Measurements from ENCODE around the gene TBX5. TPM values are rescaled to one million over a fixed set of nuclear protein-coding genes. Genes with fewer than 3 reads are reported as not detected.

The TBX5 gene
- polyA plus RNA-seq, 1 of the 3 experiments (the other 2 are of a cell fraction) = not detected

GRCh38 chr12:114412825-114413749 lies 7.1 kb upstream of the TBX5 start (continued):
- TF ChIP-seq ZBTB33 (IDR thresholded peaks at IDR 0.05; ENCODE audit: borderline replicate concordance, low read depth) (no peak), USF1 (IDR thresholded peaks at IDR 0.05; ENCODE audit: borderline replicate concordance, low read depth) (no peak), NRF1 (IDR thresholded peaks at IDR 0.05; ENCODE audit: low read depth, low read length) (no peak), REST (IDR thresholded peaks at IDR 0.05; ENCODE audit: low read depth, low read length) (no peak), RFX5 (IDR thresholded peaks at IDR 0.05; ENCODE audit: low read length) (no peak), USF2 (IDR thresholded peaks at IDR 0.05; ENCODE audit: borderline replicate concordance, low read depth, low read length) (no peak), EZH2phosphoT487 (IDR thresholded peaks at IDR 0.05; ENCODE audit: borderline replicate concordance, low read depth) (no peak), FOXM1 (IDR thresholded peaks at IDR 0.05; ENCODE audit: low read depth) (no peak), RAD21 (IDR thresholded peaks at IDR 0.05; ENCODE audit: low read length) (no peak)

GRCh38 chr12:114412307-114412706 lies 6.4 kb upstream of the TBX5 start:
- no peak for DNase-seq
- CTCF ChIA-PET = interaction anchor here (0.9 kb wide), 1 partner anchor 19 kb away, joined by 3 read pairs; no protein-coding TSS in a partner anchor
- WGBS (ENCODE audit: low lambda C conversion rate) = 11% methylated on average over 7 of the region's 7 CpGs
- no peaks in the 10 kb centered on the region for H3K9me2 ChIP-seq
- no peak overlapping the region for H3K27ac ChIP-seq (ENCODE audit: low read depth in 2 of 2, low read length in 1 of 2)
- H3K4me1 ChIP-seq (ENCODE audit: control insufficient read depth in 1 of 2, insufficient read depth in 2 of 2, low read depth in 1 of 2, low read length in 1 of 2) = no peaks in the 10 kb centered on the region; a peak in 1 of 4 replicates
- no peaks in the 10 kb centered on the region for H3F3A ChIP-seq (replicated peaks; ENCODE audit: insufficient read depth)
- H4K20me1 ChIP-seq (ENCODE audit: insufficient read depth) = no peaks in the 10 kb centered on the region
- peaks cover 92% of the 10 kb centered on the region for H3K27me3 ChIP-seq (ENCODE audit: insufficient read depth)
- no peaks in the 10 kb centered on the region for H3K9me3 ChIP-seq
- no peaks in the 10 kb centered on the region for H3K36me3 ChIP-seq (replicated peaks in 1 of 2; ENCODE audit: control insufficient read depth in 1 of 2, insufficient read depth in 2 of 2, low read length in 1 of 2)
- no peak overlapping the region for H3K4me2 ChIP-seq
- POLR2A ChIA-PET = no interaction called here
- H3K79me2 ChIP-seq (ENCODE audit: insufficient read depth) = no peaks in the 10 kb centered on the region
- no peak overlapping the region for H2AFZ ChIP-seq (ENCODE audit: low read depth)
- H3K4me3 ChIP-seq (ENCODE audit: low read depth in 2 of 2, low read length in 1 of 2) = no peak overlapping the region
- H3K9ac ChIP-seq = no peak overlapping the region
- TF ChIP-seq CTCF (IDR thresholded peaks at IDR 0.05) = no peak
- no peak for TF ChIP-seq POLR2AphosphoS5 (IDR thresholded peaks at IDR 0.05; ENCODE audit: low read depth, low read length)
- TF ChIP-seq IRF3 (IDR thresholded peaks at IDR 0.05; ENCODE audit: low read depth, low read length) = no peak
- TF ChIP-seq TEAD4 (IDR thresholded peaks at IDR 0.05; ENCODE audit: borderline replicate concordance, insufficient read depth) = no peak
- no peak for TF ChIP-seq JUND (IDR thresholded peaks at IDR 0.05)
- no peak for TF ChIP-seq RCOR1 (IDR thresholded peaks at IDR 0.05; ENCODE audit: low read length)
- TF ChIP-seq FOXM1 (IDR thresholded peaks at IDR 0.05; ENCODE audit: low read depth) = no peak
- TF ChIP-seq MAX (IDR thresholded peaks at IDR 0.05; ENCODE audit: low read depth) = no peak
- no peak for TF ChIP-seq SIN3A (IDR thresholded peaks at IDR 0.05; ENCODE audit: borderline replicate concordance, low read depth, low read length)
- no peak for TF ChIP-seq EZH2phosphoT487 (IDR thresholded peaks at IDR 0.05; ENCODE audit: borderline replicate concordance, low read depth)
- TF ChIP-seq NRF1 (IDR thresholded peaks at IDR 0.05; ENCODE audit: low read depth, low read length) = no peak
- no peak for TF ChIP-seq FOSL2 (IDR thresholded peaks at IDR 0.05; ENCODE audit: borderline replicate concordance, low read depth)

All from SK-N-SH (cell line).